NOMO-1 (cell line): ENCODE measurements around the gene CHST14.
A peak's percentile ranks its signal among the peaks of the same experiment; 100 is the strongest.

ENCODE experiments used
- DNase-seq, 2 experiments: peaks; one replicate each; lab custom pipeline; 2025; ENCODE audit not compliant: unreplicated experiment in 2 of 2; lab: John Stamatoyannopoulos, UW

CHST14 gene

GRCh38 chr15:40460404-40460803, 10.4 kb upstream of the CHST14 start:
- no peak for DNase-seq

DNA sequence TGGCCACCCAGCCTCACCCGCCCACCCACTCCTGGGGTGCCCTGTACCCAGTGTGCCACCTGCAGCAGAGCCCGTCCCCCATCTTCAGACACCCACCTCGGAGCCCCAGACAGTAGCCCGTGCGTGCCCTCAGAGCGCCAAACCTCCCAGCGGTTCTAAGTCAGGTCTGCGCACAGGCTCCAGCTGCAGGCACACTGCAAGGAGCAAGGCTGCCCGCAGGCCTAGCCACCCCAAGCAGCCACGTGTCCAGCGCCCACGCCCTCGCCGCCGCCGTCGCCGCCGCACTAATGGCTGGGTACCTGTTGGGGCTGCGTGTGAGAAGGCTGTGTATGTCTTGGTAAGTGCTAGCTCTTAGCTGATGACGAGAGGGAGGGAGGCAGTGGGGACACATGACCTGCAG, 8.8 kb upstream of the CHST14 start:
- DNase-seq: no peak

- no peak for DNase-seq
These were observed 7.5 kb upstream of the CHST14 start for GRCh38 chr15:40463279-40463678.

- DNase-seq: no peak
These were observed 6.8 kb upstream of the CHST14 start for GRCh38 chr15:40463886-40464545.

DNA sequence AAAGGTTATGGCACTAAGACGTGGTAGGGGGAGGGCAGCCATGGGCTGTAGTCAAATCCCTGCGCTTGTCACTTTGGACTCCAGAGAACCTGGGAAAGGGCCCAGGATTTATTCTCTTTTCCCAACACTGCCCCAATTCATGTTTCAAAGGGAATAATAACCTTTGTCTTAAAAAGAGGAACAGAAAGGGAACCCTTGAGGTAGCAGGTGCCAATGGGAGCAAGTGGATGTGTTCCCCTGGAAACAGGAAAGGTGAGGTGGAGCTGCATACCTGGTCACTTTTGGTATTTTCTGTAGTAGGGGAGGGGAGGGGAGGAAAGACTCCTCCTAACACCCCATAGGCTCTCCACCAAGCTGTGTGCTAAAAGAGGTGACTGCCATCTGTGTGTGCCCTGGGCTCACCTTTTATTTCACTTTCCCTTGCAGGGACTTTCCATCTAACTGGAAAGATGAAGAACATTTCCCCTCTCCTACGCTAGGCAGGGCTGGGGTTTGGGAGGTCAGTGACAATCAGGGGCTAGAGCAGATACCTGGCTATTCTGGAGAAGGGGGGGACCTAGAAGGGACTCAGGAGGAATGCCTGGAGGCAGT, 6.1 kb upstream of the CHST14 start:
- DNase-seq: no peak

DNA sequence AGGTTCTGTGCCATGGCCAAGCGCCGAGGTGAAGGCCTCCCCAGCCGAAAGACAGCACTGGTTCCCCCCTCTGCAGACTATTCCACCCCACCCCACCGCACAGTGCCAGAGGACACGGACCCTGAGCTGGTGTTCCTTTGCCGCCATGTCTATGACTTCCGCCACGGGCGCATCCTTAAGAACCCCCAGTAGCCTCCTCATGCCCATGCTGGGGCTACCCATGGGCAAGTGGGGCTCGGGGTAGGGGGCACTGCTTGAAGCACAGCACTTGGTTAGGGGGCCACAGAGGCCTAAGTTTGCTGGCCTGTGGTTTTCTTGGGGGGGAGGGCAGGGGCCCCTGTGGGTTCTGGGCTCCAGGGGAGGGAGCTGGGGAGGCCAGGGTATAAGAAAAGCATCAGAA, 4.8 kb upstream of the CHST14 start:
- DNase-seq: no peak

- DNase-seq: no peak
These were observed 4.1 kb upstream of the CHST14 start for GRCh38 chr15:40466426-40467260.

DNA sequence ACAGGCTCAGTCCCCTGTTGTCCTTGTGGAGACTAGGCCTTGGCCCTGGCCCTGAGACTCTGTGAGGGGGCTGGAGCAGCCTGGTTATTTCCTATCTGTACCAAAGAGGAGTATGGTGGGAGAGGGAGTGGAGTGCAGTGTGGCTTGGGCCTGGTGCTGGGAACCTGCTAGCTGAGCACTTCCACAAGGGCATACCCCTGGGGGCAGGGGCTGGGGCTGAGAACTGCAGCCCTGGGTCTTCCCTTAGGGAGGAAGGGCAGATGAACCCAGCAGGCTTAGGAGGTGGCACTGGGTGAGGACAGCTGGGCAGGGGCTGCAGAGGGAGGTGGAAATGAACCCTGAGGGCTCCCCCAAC, 3.5 kb upstream of the CHST14 start:
- DNase-seq: no peak

- no peak for DNase-seq
These were observed 1.9 kb upstream of the CHST14 start for GRCh38 chr15:40468898-40469331.

DNA sequence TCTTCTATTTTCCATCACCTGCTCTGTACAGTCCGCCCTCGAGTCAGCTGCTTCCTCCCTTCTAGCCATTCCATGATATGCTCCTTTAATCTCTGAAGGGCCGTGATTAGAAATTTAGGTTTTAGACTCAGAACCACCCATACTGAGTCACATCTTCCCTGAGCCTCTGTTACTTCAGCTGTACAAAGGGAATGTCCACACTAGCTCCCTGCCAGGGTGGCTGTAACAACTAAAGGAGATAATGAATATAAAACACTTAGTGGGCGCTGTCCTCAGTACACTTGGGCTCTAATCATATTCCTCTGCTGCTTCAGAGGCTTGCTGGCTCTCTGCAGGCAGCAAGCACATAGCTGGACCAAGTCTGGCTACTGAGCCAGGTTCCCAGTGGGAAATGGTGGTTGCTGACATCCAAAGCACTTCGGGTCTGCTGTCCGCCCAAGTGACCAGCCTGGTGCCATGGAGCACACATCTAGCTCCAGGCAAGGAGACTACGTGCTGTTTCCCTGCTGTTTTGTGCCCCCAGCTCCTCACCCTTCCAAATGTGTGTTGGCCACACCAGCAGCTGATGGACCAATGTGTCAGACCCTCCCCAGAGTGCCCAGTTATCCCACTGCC, 901 bp upstream of the CHST14 start:
- DNase-seq: no peak

DNA sequence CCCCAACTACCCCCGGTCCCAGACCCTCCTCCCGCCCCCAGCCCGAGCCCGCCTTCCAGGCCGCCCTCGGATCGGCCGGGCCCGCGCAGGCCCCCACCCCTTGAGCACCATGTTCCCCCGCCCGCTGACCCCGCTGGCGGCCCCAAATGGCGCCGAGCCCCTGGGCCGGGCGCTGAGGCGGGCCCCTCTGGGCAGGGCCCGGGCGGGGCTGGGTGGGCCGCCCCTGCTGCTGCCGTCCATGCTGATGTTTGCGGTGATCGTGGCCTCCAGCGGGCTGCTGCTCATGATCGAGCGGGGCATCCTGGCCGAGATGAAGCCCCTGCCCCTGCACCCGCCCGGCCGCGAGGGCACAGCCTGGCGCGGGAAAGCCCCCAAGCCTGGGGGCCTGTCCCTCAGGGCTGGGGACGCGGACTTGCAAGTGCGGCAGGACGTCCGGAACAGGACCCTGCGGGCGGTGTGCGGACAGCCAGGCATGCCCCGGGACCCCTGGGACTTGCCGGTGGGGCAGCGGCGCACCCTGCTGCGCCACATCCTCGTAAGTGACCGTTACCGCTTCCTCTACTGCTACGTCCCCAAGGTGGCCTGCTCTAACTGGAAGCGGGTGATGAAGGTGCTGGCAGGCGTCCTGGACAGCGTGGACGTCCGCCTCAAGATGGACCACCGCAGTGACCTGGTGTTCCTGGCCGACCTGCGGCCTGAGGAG, 472 bp downstream of the CHST14 start:
- DNase-seq: peak; percentile 38 to 57

- DNase-seq: peak in 1 of 2 experiments; percentile 57
These were observed 995 bp downstream of the CHST14 start for GRCh38 chr15:40471808-40472150.

GRCh38 chr15:40472171-40472727, 1.5 kb downstream of the CHST14 start:
- no peak for DNase-seq

DNA sequence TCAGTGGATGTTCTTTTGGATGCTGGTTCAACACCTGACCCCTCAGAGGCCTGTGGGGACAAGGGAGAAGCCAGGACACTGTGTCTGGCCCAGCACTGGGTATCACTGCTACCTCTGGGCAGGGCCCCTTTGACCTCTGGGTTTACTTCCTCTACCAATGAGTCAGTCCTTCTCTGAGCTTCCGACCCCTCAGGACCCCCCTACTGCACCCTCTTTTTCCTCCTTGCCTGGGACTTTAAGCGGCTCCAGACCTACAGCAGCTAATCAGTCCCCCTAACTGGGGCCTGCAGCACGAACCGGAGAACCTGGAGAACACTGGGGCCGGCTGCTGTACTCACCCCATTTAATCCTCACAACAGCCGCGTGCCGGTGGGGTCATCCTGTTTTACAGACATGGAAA, 3.8 kb downstream of the CHST14 start:
- DNase-seq: no peak

DNA sequence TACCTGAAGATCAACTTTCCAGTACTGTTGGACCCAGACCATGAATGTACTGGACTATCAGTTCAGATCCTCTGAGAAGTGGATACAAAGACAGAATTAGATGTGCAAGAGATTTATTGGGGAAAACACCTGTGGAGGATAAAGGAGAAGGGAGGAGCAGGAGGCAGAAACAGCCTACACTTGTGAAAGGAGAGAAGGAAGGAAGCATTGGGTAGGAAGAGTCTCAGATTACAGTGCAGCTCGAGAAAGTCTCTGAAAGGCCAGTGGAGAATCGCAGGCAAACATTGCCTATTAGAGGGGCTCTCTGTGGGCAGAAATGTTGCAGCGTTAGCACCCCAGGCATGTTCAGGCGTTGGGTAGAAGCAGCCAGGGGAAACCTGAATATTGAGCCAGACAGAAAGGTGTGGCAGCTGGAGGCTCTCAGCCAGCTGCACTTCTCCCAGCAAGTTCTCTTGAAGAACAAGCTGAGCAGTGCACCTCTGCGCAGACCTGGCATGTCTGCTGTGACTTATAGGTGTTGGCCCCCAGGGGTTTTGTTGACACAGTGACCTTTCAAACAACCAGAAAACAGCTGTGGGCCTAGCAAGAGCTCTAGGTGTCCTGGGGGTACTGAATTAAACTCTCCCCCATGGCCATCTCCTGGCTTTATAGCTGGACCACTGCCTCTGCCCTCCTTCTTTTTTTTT, 7.0 kb downstream of the CHST14 start:
- no peak for DNase-seq

DNA sequence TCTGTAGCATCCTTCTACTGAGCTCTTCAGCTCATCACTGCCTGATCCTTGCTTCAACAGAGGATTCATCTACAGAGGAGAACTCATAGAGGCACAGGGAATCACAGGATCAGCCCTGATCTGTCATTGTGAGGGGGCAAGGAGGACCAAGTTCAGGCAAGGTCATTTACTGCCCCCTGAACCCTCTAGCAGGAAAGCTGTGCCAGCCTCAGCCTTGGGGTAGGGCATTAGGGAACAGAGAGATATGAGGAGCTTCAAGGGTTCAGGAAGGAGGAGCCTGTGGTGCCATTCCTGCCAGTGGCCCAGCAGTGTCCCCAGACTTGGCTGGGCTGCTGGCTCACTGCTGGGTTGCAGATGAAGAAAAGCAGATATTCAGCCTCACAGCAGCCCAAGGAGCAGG, 8.2 kb downstream of the CHST14 start:
- no peak for DNase-seq

GRCh38 chr15:40481341-40482074, 10.7 kb downstream of the CHST14 start:
- no peak for DNase-seq

- DNase-seq: no peak
These were observed 13.1 kb downstream of the CHST14 start for GRCh38 chr15:40483919-40484318.

GRCh38 chr15:40486066-40486770, 15.4 kb downstream of the CHST14 start:
- DNase-seq: peak in 1 of 2 experiments; percentile 15
